CD8-positive, alpha-beta memory T cell (primary cell): ENCODE results near the gene ANGPTL3. TPM values are rescaled to one million over a fixed set of nuclear protein-coding genes. Genes with fewer than 3 reads are reported as not detected.
"Not testable (repeated sequence)": the region's sequence is repeated elsewhere in the genome, so short reads cannot be mapped to it uniquely, and the experiment has no call there.

Experiments
- CTCF ChIA-PET: fragments of 350-600 bp; sonication (Branson Sonifier 250); formaldehyde crosslinking; loops from one replicate; lab custom pipeline; 2021; ENCODE audit warnings: antibody characterized with exemption; lab: Charles Lee
- POLR2A ChIA-PET: fragments of 350-600 bp; sonication (Branson Sonifier 250); formaldehyde crosslinking; loops from one replicate; lab custom pipeline; 2021; ENCODE audit warnings: antibody characterized with exemption; lab: Charles Lee
- DNase-seq, 5 donors: peaks; one replicate each; pipeline versions ENCODE4 v3.0.0 to v3.0.0-alpha.2; 2020 to 2022; ENCODE audit warnings: mixed read lengths in 1 of 5
- H3K27ac ChIP-seq: one replicate; pipeline ENCODE4 v1.7.0; 2013; ENCODE audit warnings: low read depth, mild to moderate bottlenecking, low read length, moderate library complexity
- H3K27me3 ChIP-seq: 2 replicates; pipeline ENCODE4 v1.7.0; 2013; ENCODE audit warnings: low read length, mild to moderate bottlenecking; ENCODE audit not compliant: insufficient read depth, poor library complexity, severe bottlenecking
- H3K36me3 ChIP-seq: 2 replicates; pipeline ENCODE4 v1.7.0; 2013; ENCODE audit warnings: mild to moderate bottlenecking, low read length, moderate library complexity; ENCODE audit not compliant: insufficient read depth
- H3K4me1 ChIP-seq: 2 replicates; pipeline ENCODE4 v1.7.0; 2013; ENCODE audit warnings: mild to moderate bottlenecking, low read length, moderate library complexity; ENCODE audit not compliant: insufficient read depth
- H3K4me3 ChIP-seq: 2 replicates; pipeline ENCODE4 v1.7.0; 2013; ENCODE audit warnings: mild to moderate bottlenecking, low read length
- H3K9me3 ChIP-seq: 2 replicates; pipeline ENCODE4 v1.7.0; 2013; ENCODE audit warnings: mild to moderate bottlenecking, low read length
- H3K27ac Mint-ChIP-seq, 8 donors: one replicate each; pipeline ENCODE4 v1.8.0; 2020 to 2021; ENCODE audit warnings: mixed read lengths in 8 of 8, mild to moderate bottlenecking in 6 of 8, inconsistent platforms in 3 of 8, moderate library complexity in 3 of 8
- H3K27me3 Mint-ChIP-seq, 2 donors: one replicate each; pipeline ENCODE4 v1.8.0; 2020 to 2021; ENCODE audit warnings: mixed read lengths in 2 of 2, mild to moderate bottlenecking in 1 of 2, moderate library complexity in 1 of 2
- H3K36me3 Mint-ChIP-seq, 3 donors: one replicate each; pipeline ENCODE4 v1.8.0; 2020 to 2021; ENCODE audit warnings: mixed read lengths in 3 of 3, inconsistent platforms in 1 of 3, mild to moderate bottlenecking in 1 of 3
- H3K4me1 Mint-ChIP-seq, 3 donors: one replicate each; pipeline ENCODE4 v1.8.0; 2020 to 2021; ENCODE audit warnings: mixed read lengths in 3 of 3, inconsistent platforms in 1 of 3, mild to moderate bottlenecking in 1 of 3
- H3K4me3 Mint-ChIP-seq, 7 donors: one replicate each; pipeline ENCODE4 v1.8.0; 2020 to 2021; ENCODE audit warnings: mixed read lengths in 7 of 7, mild to moderate bottlenecking in 6 of 7, moderate library complexity in 4 of 7, inconsistent platforms in 2 of 7
- H3K9me3 Mint-ChIP-seq, 5 donors: one replicate each; pipeline ENCODE4 v1.8.0; 2020 to 2022; ENCODE audit warnings: mixed read lengths in 5 of 5, mild to moderate bottlenecking in 3 of 5, moderate library complexity in 2 of 5, inconsistent platforms in 1 of 5
- polyA plus RNA-seq: library from polyadenylated mRNA; unstranded; fragments of 300-500 nt; fragmentation: Illumina TruSeq; gene quantifications from one replicate; pipeline ENCODE4 v1.2.3, GENCODE V29; 2021
- total RNA-seq, 2 experiments: library from RNA; stranded (reverse); gene quantifications; one replicate each; pipeline ENCODE4 v1.2.3, GENCODE V29; 2021

The ANGPTL3 gene
- total RNA-seq (not detected), polyA plus RNA-seq (not detected)

GRCh38 chr1:62597281-62597680 lies at the start of gene ANGPTL3:
TSS of gene ANGPTL3 (plus strand) at chr1:62597520. CDS start at chr1:62597567, 47 bp downstream.
- Histone ChIP-seq H3K9me3 (no peaks in the 10 kb centered on the region), H3K36me3 (no peaks in the 10 kb centered on the region), H3K4me1 (no peaks in the 10 kb centered on the region), H3K27ac (no peak within 1 kb of the TSS), H3K4me3 (no peak within 1 kb of the TSS), H3K27me3 (no peaks in the 10 kb centered on the region)
- no peaks in the 10 kb centered on the region for H3K27me3 Mint-ChIP-seq
- H3K27ac Mint-ChIP-seq: peak within 1 kb of the TSS in 1 of 8 donors; percentile 19
- H3K9me3 Mint-ChIP-seq: no peaks in the 10 kb centered on the region
- no peak for DNase-seq
- H3K4me1 Mint-ChIP-seq: no peaks in the 10 kb centered on the region
- no peak within 1 kb of the TSS for H3K4me3 Mint-ChIP-seq
- POLR2A ChIA-PET: no interaction called here
- CTCF ChIA-PET: no interaction called here
- H3K36me3 Mint-ChIP-seq: peaks cover 0 to 5% (median 0%) of the 10 kb centered on the region in 3 donors

DNA sequence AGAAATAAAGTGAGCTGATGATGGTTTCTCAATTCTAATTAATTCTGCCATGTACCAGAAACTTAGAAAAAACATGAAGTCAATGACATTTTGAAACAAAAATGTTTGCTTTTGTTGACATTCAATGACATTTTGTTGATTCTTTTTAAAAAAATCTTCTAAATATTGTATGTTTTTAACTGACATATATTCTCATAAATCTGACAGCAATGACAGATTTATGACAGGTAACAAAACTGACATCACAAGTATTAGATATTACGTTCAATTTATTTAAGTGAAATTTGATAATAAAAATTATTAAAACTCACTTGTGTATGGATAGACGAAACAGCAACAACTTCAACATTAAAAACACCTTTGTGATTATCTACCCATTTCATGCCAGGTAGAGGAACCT lies 36.0 kb upstream of the ANGPTL3 start:
- CTCF ChIA-PET: no interaction called here
- no peak overlapping the region for H3K4me3 Mint-ChIP-seq
- POLR2A ChIA-PET: no interaction called here

GRCh38 chr1:62567182-62567581 lies 30.1 kb upstream of the ANGPTL3 start:
- H3K4me1 ChIP-seq, H3K9me3 ChIP-seq, H3K4me3 ChIP-seq, H3K36me3 ChIP-seq, POLR2A ChIA-PET, H3K27me3 ChIP-seq, H3K4me3 Mint-ChIP-seq, H3K4me1 Mint-ChIP-seq, H3K27ac ChIP-seq, DNase-seq, H3K27me3 Mint-ChIP-seq: not testable (repeated sequence)
- peaks cover 0 to 40% (median 16%) of the 10 kb centered on the region in 5 donors for H3K9me3 Mint-ChIP-seq
- CTCF ChIA-PET: interaction anchor here (1.1 kb wide), 1 partner anchor 13 kb away, joined by 3 read pairs; no protein-coding TSS in a partner anchor
- H3K36me3 Mint-ChIP-seq: peaks cover 9 to 91% (median 16%) of the 10 kb centered on the region in 3 donors
- peak overlapping the region in 1 of 8 donors; percentile 47 for H3K27ac Mint-ChIP-seq

More for the DNA sequence above, 36.0 kb upstream of the ANGPTL3 start:
- Histone ChIP-seq H3K9me3 (no peaks in the 10 kb centered on the region), H3K27me3 (no peaks in the 10 kb centered on the region), H3K36me3 (no peaks in the 10 kb centered on the region), H3K4me3 (no peak overlapping the region), H3K27ac (no peak overlapping the region), H3K4me1 (no peaks in the 10 kb centered on the region)
- H3K9me3 Mint-ChIP-seq: peaks cover 0 to 5% (median 0%) of the 10 kb centered on the region in 5 donors
- peaks cover 2 to 37% (median 4%) of the 10 kb centered on the region in 3 donors for H3K36me3 Mint-ChIP-seq
- no peak overlapping the region for H3K27ac Mint-ChIP-seq
- no peak for DNase-seq
- peaks cover 0 to 2% of the 10 kb centered on the region in 2 donors for H3K27me3 Mint-ChIP-seq
- H3K4me1 Mint-ChIP-seq: no peaks in the 10 kb centered on the region

DNA sequence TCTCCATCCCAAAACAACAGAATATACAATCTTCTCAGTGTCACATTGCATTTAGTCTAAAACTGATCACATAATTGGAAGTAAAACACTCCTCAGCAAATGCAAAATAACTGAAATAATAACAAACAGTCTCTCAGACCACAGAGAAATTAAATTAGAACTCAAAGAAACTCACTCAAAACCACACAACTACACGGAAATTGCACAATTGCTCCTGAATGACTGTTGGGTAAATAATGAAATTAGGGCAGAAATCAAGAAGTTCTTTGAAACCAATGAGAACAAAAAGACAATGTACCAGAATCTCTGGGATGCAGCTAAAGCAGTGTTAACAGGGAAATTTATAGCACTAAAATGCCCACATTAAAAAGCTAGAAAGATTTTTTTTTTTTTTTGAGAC lies 29.4 kb upstream of the ANGPTL3 start:
- H3K9me3 ChIP-seq, H3K27ac ChIP-seq, POLR2A ChIA-PET, H3K4me1 Mint-ChIP-seq, H3K27me3 Mint-ChIP-seq, H3K4me3 ChIP-seq, DNase-seq, H3K36me3 ChIP-seq, H3K27ac Mint-ChIP-seq, H3K4me3 Mint-ChIP-seq, H3K27me3 ChIP-seq, H3K4me1 ChIP-seq: not testable (repeated sequence)
- CTCF ChIA-PET: interaction anchor here (1.1 kb wide), 1 partner anchor 13 kb away, joined by 3 read pairs; no protein-coding TSS in a partner anchor
- Mint-ChIP-seq H3K9me3 (peaks cover 0 to 40% (median 20%) of the 10 kb centered on the region in 5 donors), H3K36me3 (peaks cover 11 to 93% (median 19%) of the 10 kb centered on the region in 3 donors)

GRCh38 chr1:62571517-62571916 lies 25.8 kb upstream of the ANGPTL3 start:
- H3K27ac ChIP-seq, CTCF ChIA-PET, H3K4me3 ChIP-seq, H3K9me3 ChIP-seq, H3K4me1 Mint-ChIP-seq, DNase-seq, H3K4me1 ChIP-seq, H3K27ac Mint-ChIP-seq, H3K36me3 ChIP-seq, H3K27me3 Mint-ChIP-seq, H3K27me3 ChIP-seq, H3K4me3 Mint-ChIP-seq, POLR2A ChIA-PET: not testable (repeated sequence)
- H3K9me3 Mint-ChIP-seq: peaks cover 0 to 37% (median 24%) of the 10 kb centered on the region in 5 donors
- H3K36me3 Mint-ChIP-seq: peaks cover 19 to 81% (median 34%) of the 10 kb centered on the region in 3 donors

GRCh38 chr1:62572476-62572875 lies 24.8 kb upstream of the ANGPTL3 start:
- H3K36me3 ChIP-seq: no peaks in the 10 kb centered on the region
- Mint-ChIP-seq H3K4me1 (peaks cover 0 to 4% (median 3%) of the 10 kb centered on the region in 3 donors), H3K36me3 (peaks cover 19 to 71% (median 33%) of the 10 kb centered on the region in 3 donors), H3K4me3 (no peak overlapping the region), H3K9me3 (peaks cover 0 to 30% (median 18%) of the 10 kb centered on the region in 5 donors), H3K27ac (no peak overlapping the region), H3K27me3 (no peaks in the 10 kb centered on the region)
- ChIA-PET CTCF (no interaction called here), POLR2A (no interaction called here)
- no peak overlapping the region for H3K4me3 ChIP-seq
- no peaks in the 10 kb centered on the region for H3K9me3 ChIP-seq
- H3K4me1 ChIP-seq: no peaks in the 10 kb centered on the region
- DNase-seq: no peak
- H3K27ac ChIP-seq: no peak overlapping the region
- H3K27me3 ChIP-seq: no peaks in the 10 kb centered on the region

GRCh38 chr1:62573675-62574074 lies 23.6 kb upstream of the ANGPTL3 start:
- Histone ChIP-seq H3K9me3 (no peaks in the 10 kb centered on the region), H3K27me3 (no peaks in the 10 kb centered on the region), H3K27ac (no peak overlapping the region), H3K36me3 (no peaks in the 10 kb centered on the region), H3K4me3 (no peak overlapping the region), H3K4me1 (no peaks in the 10 kb centered on the region)
- Mint-ChIP-seq H3K27ac (no peak overlapping the region), H3K36me3 (peaks cover 18 to 63% (median 32%) of the 10 kb centered on the region in 3 donors), H3K27me3 (no peaks in the 10 kb centered on the region), H3K9me3 (peaks cover 0 to 22% (median 14%) of the 10 kb centered on the region in 5 donors), H3K4me1 (peaks cover 0 to 4% (median 0%) of the 10 kb centered on the region in 3 donors), H3K4me3 (no peak overlapping the region)
- CTCF ChIA-PET: no interaction called here
- DNase-seq: no peak
- POLR2A ChIA-PET: no interaction called here

- H3K27ac ChIP-seq: no peak overlapping the region
- ChIA-PET POLR2A (no interaction called here), CTCF (no interaction called here)
- no peaks in the 10 kb centered on the region for H3K36me3 ChIP-seq
- Mint-ChIP-seq H3K36me3 (peaks cover 4 to 22% (median 10%) of the 10 kb centered on the region in 3 donors), H3K4me3 (no peak overlapping the region), H3K27ac (peak overlapping the region in 1 of 8 donors; percentile 21), H3K9me3 (no peaks in the 10 kb centered on the region), H3K27me3 (no peaks in the 10 kb centered on the region), H3K4me1 (no peaks in the 10 kb centered on the region)
- no peaks in the 10 kb centered on the region for H3K9me3 ChIP-seq
- no peaks in the 10 kb centered on the region for H3K4me1 ChIP-seq
- H3K4me3 ChIP-seq: no peak overlapping the region
- DNase-seq: no peak
- no peaks in the 10 kb centered on the region for H3K27me3 ChIP-seq
These were observed 11.7 kb upstream of the ANGPTL3 start for GRCh38 chr1:62585469-62586155.
